ENCODE data around the gene DLGAP1.

DLGAP1 gene

DNA sequence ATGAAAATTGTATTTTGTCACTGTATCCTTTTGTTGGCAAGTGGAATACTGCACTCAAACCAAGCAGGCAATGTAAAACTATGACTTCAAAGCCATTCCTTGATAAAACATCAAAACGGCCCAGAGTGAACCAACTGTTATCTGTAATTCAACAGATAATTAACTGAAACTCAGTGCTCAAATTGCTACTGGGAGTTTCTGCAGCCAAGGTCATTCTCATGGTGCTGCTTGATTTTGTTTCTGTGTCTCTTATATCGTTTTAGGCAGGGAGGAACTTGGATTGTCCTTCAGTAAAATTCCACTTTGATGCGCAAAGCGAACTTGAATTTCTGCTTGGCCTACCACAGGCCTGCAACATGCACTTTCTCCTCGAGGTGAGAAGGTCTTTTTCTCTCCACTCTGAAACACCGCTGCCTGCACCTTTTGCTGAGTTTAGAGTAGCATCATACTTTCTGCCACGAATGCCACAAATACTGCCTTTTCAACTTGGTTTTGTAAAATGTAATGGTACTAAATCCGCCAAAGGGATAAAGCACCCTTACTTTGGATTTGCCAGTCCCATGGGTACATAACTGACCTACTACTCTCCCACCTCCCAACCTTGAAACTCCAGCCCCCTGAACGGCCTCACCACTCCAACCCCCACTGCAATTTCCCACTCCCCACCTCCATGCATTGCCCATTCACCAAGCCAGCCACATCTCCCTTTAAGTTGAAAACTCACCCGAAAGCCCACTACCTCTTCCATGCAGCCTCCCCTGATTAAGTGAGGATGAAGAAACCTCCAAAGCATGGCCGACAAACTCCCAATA is 800.5 kb downstream of the DLGAP1 start:
- no peak overlapping the region for H3K23ac ChIP-seq (ENCODE audit: low read length)
- no peak for DNase-seq
- no CpG with 5 or more reads among the region's 11 CpGs for WGBS (ENCODE audit: extremely low coverage, insufficient coverage, low lambda C conversion rate)
- H2BK5ac ChIP-seq (ENCODE audit: low read length), result peak overlapping the region; percentile 8
- peak overlapping the region; percentile 69 for H3K56ac ChIP-seq (ENCODE audit: low read length)
- H3K79me2 ChIP-seq (ENCODE audit: control insufficient read depth, insufficient read depth, low read length), result no peaks in the 10 kb centered on the region
- H3K27me3 ChIP-seq (ENCODE audit: insufficient read depth, low read length, poor library complexity), result no peaks in the 10 kb centered on the region
- no peak overlapping the region for H4K5ac ChIP-seq (ENCODE audit: low read length)
- H3K36me3 ChIP-seq (ENCODE audit: control insufficient read depth, insufficient read depth, low read length), result no peaks in the 10 kb centered on the region
- H3K4me2 ChIP-seq (ENCODE audit: low read length), result no peak overlapping the region
- peak overlapping the region; percentile 39 for H3K4ac ChIP-seq (ENCODE audit: low read depth, low read length)
- H3K4me3 ChIP-seq (ENCODE audit: low read length), result no peak overlapping the region
- H3K27ac ChIP-seq (ENCODE audit: low read depth, low read length), result peak overlapping the region; percentile 26
- no peak overlapping the region for H4K8ac ChIP-seq (ENCODE audit: low read depth, low read length)
- peak overlapping the region; percentile 4 for H3K18ac ChIP-seq (ENCODE audit: low read length)
- H2BK120ac ChIP-seq (ENCODE audit: low read depth, low read length), result no peak overlapping the region
- H2AK5ac ChIP-seq (ENCODE audit: low read length), result peak overlapping the region; percentile 80
- H2BK15ac ChIP-seq (replicated peaks; ENCODE audit: low read depth), result no peak overlapping the region
- peaks cover 8% of the 10 kb centered on the region for H3K4me1 ChIP-seq (ENCODE audit: control insufficient read depth, low read depth, low read length)
- H3K9ac ChIP-seq (ENCODE audit: low read length), result no peak overlapping the region
- no peaks in the 10 kb centered on the region for H3K79me1 ChIP-seq (ENCODE audit: low read length)

DNA sequence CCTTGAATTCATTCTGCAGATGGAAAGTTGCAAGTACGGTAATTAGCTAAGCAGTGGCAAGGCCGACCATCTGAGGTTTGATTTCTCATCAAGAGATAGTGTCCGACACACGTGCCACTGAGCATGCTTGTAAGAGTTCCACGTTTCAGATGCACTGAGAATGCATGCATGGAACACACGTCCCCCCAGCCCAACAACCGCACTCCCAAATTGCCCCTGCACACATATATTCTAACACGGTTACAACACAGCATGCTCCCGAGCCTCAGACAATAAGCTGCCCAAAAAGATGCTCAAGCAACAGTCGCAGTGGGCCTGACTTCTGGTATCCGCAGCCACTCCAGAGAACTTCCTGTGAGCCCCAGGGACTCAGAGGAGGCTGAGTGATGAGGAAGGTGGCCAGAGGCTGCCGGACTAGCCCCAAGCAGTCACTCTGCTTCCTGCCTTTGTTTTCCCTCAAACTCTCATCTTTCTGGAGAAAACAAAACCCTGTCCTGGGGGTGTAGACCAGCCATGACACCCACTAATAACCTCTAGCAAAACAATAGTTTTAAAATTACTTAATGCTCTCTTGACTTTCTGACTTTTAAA is 801.2 kb downstream of the DLGAP1 start:
- WGBS (ENCODE audit: extremely low coverage, insufficient coverage, low lambda C conversion rate), result no CpG with 5 or more reads among the region's 12 CpGs
- peak; percentile 59 for DNase-seq

DNA sequence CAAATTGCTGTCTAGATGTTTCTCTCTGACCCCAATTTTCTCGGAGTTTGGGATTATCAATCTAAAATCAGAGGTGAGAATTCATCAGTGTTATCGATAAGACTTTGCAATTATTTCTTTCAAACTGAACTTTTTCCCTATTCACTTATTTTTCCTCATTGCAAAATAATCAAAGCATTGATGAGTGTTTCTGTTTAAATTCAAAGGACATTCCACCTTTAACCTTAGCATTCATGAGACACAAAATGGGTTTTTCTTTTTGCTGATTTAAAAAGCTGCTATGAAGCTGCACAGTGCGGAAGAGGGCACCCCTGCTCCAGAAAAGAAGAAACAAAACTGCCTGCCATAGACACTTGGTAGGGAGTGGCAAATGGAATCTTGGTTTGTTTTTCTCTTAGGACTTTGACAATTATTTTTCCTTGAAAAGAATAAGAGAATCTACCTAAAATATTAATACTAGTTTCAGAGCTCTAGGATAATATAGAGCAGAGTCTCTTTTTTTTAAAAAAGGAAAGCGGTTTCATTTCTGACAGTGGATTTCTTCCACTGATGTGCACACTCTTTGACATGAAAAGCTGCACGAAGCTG is 801.8 kb downstream of the DLGAP1 start:
- Histone ChIP-seq H3K56ac (ENCODE audit: low read length) (no peak overlapping the region), H3K79me1 (ENCODE audit: low read length) (no peaks in the 10 kb centered on the region), H3K4me2 (ENCODE audit: low read length) (no peak overlapping the region), H3K27me3 (ENCODE audit: insufficient read depth, low read length, poor library complexity) (no peaks in the 10 kb centered on the region), H2AK5ac (ENCODE audit: low read length) (peak overlapping the region; percentile 71), H3K79me2 (ENCODE audit: control insufficient read depth, insufficient read depth, low read length) (no peaks in the 10 kb centered on the region), H2BK15ac (replicated peaks; ENCODE audit: low read depth) (peak overlapping the region; percentile 86), H3K9ac (ENCODE audit: low read length) (no peak overlapping the region), H3K27ac (ENCODE audit: low read depth, low read length) (peak overlapping the region; percentile 46), H3K18ac (ENCODE audit: low read length) (peak overlapping the region; percentile 89), H2BK120ac (ENCODE audit: low read depth, low read length) (peak overlapping the region; percentile 65), H3K4me1 (ENCODE audit: control insufficient read depth, low read depth, low read length) (peaks cover 12% of the 10 kb centered on the region), H3K36me3 (ENCODE audit: control insufficient read depth, insufficient read depth, low read length) (no peaks in the 10 kb centered on the region), H3K4ac (ENCODE audit: low read depth, low read length) (peak overlapping the region; percentile 90), H4K5ac (ENCODE audit: low read length) (no peak overlapping the region), H4K8ac (ENCODE audit: low read depth, low read length) (peak overlapping the region; percentile 89), H3K4me3 (ENCODE audit: low read length) (no peak overlapping the region), H3K23ac (ENCODE audit: low read length) (no peak overlapping the region), H2BK5ac (ENCODE audit: low read length) (peak overlapping the region; percentile 48)
- no CpG with 5 or more reads among the region's 5 CpGs for WGBS (ENCODE audit: extremely low coverage, insufficient coverage, low lambda C conversion rate)
- DNase-seq, result no peak

More for the DNA sequence above, 801.2 kb downstream of the DLGAP1 start:
- Histone ChIP-seq H2AK5ac (ENCODE audit: low read length) (peak overlapping the region; percentile 71), H2BK15ac (replicated peaks; ENCODE audit: low read depth) (no peak overlapping the region), H3K36me3 (ENCODE audit: control insufficient read depth, insufficient read depth, low read length) (no peaks in the 10 kb centered on the region), H3K79me2 (ENCODE audit: control insufficient read depth, insufficient read depth, low read length) (no peaks in the 10 kb centered on the region), H3K79me1 (ENCODE audit: low read length) (no peaks in the 10 kb centered on the region), H2BK120ac (ENCODE audit: low read depth, low read length) (peak overlapping the region; percentile 65), H4K5ac (ENCODE audit: low read length) (no peak overlapping the region), H3K4me2 (ENCODE audit: low read length) (no peak overlapping the region), H3K4me3 (ENCODE audit: low read length) (no peak overlapping the region), H3K9ac (ENCODE audit: low read length) (no peak overlapping the region), H3K27me3 (ENCODE audit: insufficient read depth, low read length, poor library complexity) (no peaks in the 10 kb centered on the region), H3K23ac (ENCODE audit: low read length) (no peak overlapping the region), H2BK5ac (ENCODE audit: low read length) (peak overlapping the region; percentile 48), H3K18ac (ENCODE audit: low read length) (peak overlapping the region; percentile 3), H3K4me1 (ENCODE audit: control insufficient read depth, low read depth, low read length) (peaks cover 9% of the 10 kb centered on the region), H3K27ac (ENCODE audit: low read depth, low read length) (peak overlapping the region; percentile 38), H4K8ac (ENCODE audit: low read depth, low read length) (no peak overlapping the region), H3K56ac (ENCODE audit: low read length) (peak overlapping the region; percentile 37), H3K4ac (ENCODE audit: low read depth, low read length) (peak overlapping the region; percentile 87)

DNA sequence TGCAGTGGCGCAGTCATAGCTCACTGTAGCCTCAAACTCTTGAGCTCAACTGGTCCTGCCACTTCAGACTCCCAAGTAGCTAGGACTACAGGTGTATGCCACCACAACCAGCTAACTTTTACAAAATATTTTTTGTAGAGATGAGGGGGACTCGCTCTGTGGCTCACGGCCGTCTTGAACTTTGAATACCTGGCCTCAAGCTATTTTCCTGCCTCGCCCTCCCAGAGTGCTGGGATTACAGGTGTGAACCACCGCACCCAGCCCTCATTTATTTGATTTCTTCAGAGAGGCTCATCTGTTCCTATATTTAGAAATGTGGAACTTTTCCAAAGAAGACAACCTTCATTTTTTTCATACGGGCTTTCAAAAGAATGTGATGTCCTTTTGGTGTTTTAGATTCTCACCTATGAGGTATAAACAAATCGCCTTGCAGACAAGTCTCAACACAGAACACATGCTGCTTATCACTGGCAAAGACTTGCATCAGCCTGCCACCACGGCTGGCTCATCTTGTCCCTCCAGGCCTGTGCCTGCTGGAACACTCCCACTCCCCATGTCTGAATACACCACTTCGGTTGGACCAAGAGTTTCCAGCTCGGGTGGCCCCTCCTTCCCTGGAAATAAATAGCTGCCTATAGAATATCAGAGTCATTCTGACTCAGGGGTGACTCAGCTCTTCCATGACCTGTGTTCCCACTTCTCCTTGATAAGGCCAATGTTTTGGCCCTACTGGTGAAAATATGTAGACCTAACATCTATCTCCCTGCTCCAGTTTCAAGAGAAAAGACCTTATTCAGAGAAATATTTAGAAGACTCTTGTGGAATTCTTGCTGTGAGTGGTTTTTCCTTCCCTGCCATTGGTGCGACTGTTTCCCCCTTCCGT is 802.5 kb downstream of the DLGAP1 start:
- Histone ChIP-seq H3K56ac (ENCODE audit: low read length) (peak overlapping the region; percentile 45), H3K79me1 (ENCODE audit: low read length) (no peaks in the 10 kb centered on the region), H3K4me1 (ENCODE audit: control insufficient read depth, low read depth, low read length) (peaks cover 12% of the 10 kb centered on the region), H4K8ac (ENCODE audit: low read depth, low read length) (no peak overlapping the region), H2AK5ac (ENCODE audit: low read length) (no peak overlapping the region), H3K4me2 (ENCODE audit: low read length) (no peak overlapping the region), H2BK15ac (replicated peaks; ENCODE audit: low read depth) (no peak overlapping the region), H3K9ac (ENCODE audit: low read length) (no peak overlapping the region), H2BK5ac (ENCODE audit: low read length) (no peak overlapping the region), H3K79me2 (ENCODE audit: control insufficient read depth, insufficient read depth, low read length) (no peaks in the 10 kb centered on the region), H3K27ac (ENCODE audit: low read depth, low read length) (peak overlapping the region; percentile 46), H3K18ac (ENCODE audit: low read length) (peak overlapping the region; percentile 93), H3K36me3 (ENCODE audit: control insufficient read depth, insufficient read depth, low read length) (no peaks in the 10 kb centered on the region), H4K5ac (ENCODE audit: low read length) (no peak overlapping the region), H3K4ac (ENCODE audit: low read depth, low read length) (peak overlapping the region; percentile 93), H3K23ac (ENCODE audit: low read length) (no peak overlapping the region), H3K4me3 (ENCODE audit: low read length) (no peak overlapping the region), H2BK120ac (ENCODE audit: low read depth, low read length) (peak overlapping the region; percentile 18), H3K27me3 (ENCODE audit: insufficient read depth, low read length, poor library complexity) (no peaks in the 10 kb centered on the region)
- WGBS (ENCODE audit: extremely low coverage, insufficient coverage, low lambda C conversion rate), result no CpG with 5 or more reads among the region's 13 CpGs
- peak; percentile 97 for DNase-seq

DNA sequence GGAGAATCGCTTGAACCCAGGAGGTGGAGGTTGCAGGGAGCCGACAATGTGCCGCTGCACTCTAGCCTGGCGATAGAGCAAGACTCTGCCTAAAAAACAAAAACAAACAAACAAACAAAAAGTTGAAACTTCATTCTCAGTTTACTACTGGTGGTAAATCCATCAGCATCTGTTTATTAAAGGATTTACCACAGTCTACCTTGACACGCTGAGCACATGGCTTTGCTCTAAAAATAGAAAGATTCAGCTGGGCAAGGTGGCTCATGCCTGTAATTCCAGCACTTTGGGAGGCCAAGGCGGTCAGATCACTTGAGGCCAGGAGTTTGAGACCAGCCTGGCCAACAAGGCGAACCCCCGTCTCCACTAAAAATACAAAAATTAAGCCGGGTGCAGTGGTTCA is 803.8 kb downstream of the DLGAP1 start:
- WGBS (ENCODE audit: extremely low coverage, insufficient coverage, low lambda C conversion rate), result no CpG with 5 or more reads among the region's 9 CpGs
- Histone ChIP-seq H3K23ac (ENCODE audit: low read length) (no peak overlapping the region), H3K79me1 (ENCODE audit: low read length) (no peaks in the 10 kb centered on the region), H3K79me2 (ENCODE audit: control insufficient read depth, insufficient read depth, low read length) (no peaks in the 10 kb centered on the region), H3K4me2 (ENCODE audit: low read length) (no peak overlapping the region), H2BK120ac (ENCODE audit: low read depth, low read length) (no peak overlapping the region), H3K4ac (ENCODE audit: low read depth, low read length) (no peak overlapping the region), H3K4me3 (ENCODE audit: low read length) (no peak overlapping the region), H2BK5ac (ENCODE audit: low read length) (no peak overlapping the region), H3K9ac (ENCODE audit: low read length) (no peak overlapping the region), H3K27ac (ENCODE audit: low read depth, low read length) (no peak overlapping the region), H4K8ac (ENCODE audit: low read depth, low read length) (no peak overlapping the region), H3K4me1 (ENCODE audit: control insufficient read depth, low read depth, low read length) (peaks cover 12% of the 10 kb centered on the region), H4K5ac (ENCODE audit: low read length) (no peak overlapping the region), H3K18ac (ENCODE audit: low read length) (no peak overlapping the region), H2AK5ac (ENCODE audit: low read length) (no peak overlapping the region), H3K27me3 (ENCODE audit: insufficient read depth, low read length, poor library complexity) (no peaks in the 10 kb centered on the region), H3K56ac (ENCODE audit: low read length) (no peak overlapping the region), H2BK15ac (replicated peaks; ENCODE audit: low read depth) (no peak overlapping the region), H3K36me3 (ENCODE audit: control insufficient read depth, insufficient read depth, low read length) (no peaks in the 10 kb centered on the region)
- no peak for DNase-seq
